GM23248 (cell line): Measurements from ENCODE around the gene DHRS4L2. TPM values are rescaled to one million over a fixed set of nuclear protein-coding genes. Genes with fewer than 3 reads are reported as not detected.

Experiments
- DNase-seq: peaks from one replicate; pipeline ENCODE4 v3.0.0-alpha.2; 2015
- H2AFZ ChIP-seq: fragments of 200-600 bp; sonication (generic); 2 replicates; pipeline ENCODE4 v1.6.1; 2016; ENCODE audit warnings: antibody characterized with exemption
- H3F3A ChIP-seq: fragments of 200-600 bp; sonication (generic); 2 replicates; pipeline ENCODE4 v1.6.1; 2016; ENCODE audit warnings: mild to moderate bottlenecking, antibody characterized with exemption, mixed run types; ENCODE audit not compliant: insufficient read depth
- H3K27ac ChIP-seq: fragments of 200-600 bp; sonication (generic); 2 replicates; pipeline ENCODE4 v1.5.1; 2016; ENCODE audit warnings: mild to moderate bottlenecking
- H3K27me3 ChIP-seq: fragments of 200-600 bp; sonication (generic); replicated peaks from 2 replicates; pipeline ENCODE4 v1.6.1; 2016; ENCODE audit warnings: mild to moderate bottlenecking; ENCODE audit not compliant: insufficient read depth
- H3K36me3 ChIP-seq: fragments of 200-600 bp; sonication (generic); 2 replicates; pipeline ENCODE4 v1.6.1; 2016; ENCODE audit warnings: low read depth, mild to moderate bottlenecking
- H3K4me1 ChIP-seq: fragments of 200-600 bp; sonication (generic); 2 replicates; pipeline ENCODE4 v1.6.1; 2016; ENCODE audit warnings: mild to moderate bottlenecking; ENCODE audit not compliant: insufficient read depth
- H3K4me2 ChIP-seq: fragments of 200-600 bp; sonication (generic); one replicate; pipeline ENCODE4 v1.6.1; 2016; ENCODE audit warnings: mild to moderate bottlenecking; ENCODE audit not compliant: unreplicated experiment
- H3K4me3 ChIP-seq: fragments of 200-600 bp; sonication (generic); 2 replicates; pipeline ENCODE4 v1.5.1; 2016; ENCODE audit warnings: mild to moderate bottlenecking
- H3K79me2 ChIP-seq: fragments of 200-600 bp; sonication (generic); 2 replicates; pipeline ENCODE4 v1.6.1; 2016; ENCODE audit warnings: mild to moderate bottlenecking; ENCODE audit not compliant: insufficient read depth
- H3K9ac ChIP-seq: fragments of 200-600 bp; sonication (generic); 2 replicates; pipeline ENCODE4 v1.6.1; 2016; ENCODE audit warnings: mild to moderate bottlenecking
- H3K9me2 ChIP-seq: fragments of 200-600 bp; sonication (generic); 2 replicates; pipeline ENCODE4 v1.6.1; 2016; ENCODE audit warnings: mixed run types, mild to moderate bottlenecking, moderate library complexity; ENCODE audit not compliant: insufficient read depth
- H3K9me3 ChIP-seq: fragments of 200-600 bp; sonication (generic); one replicate; pipeline ENCODE4 v1.6.1; 2017; ENCODE audit warnings: low read depth
- H4K20me1 ChIP-seq: fragments of 200-600 bp; sonication (generic); 2 replicates; pipeline ENCODE4 v1.6.0; 2016; ENCODE audit not compliant: insufficient read depth
- EZH2 ChIP-seq: fragments of 200-600 bp; sonication (generic); IDR thresholded peaks from 2 replicates; pipeline ENCODE4 v1.6.1; 2018; ENCODE audit warnings: antibody characterized with exemption, mild to moderate bottlenecking; ENCODE audit not compliant: insufficient read depth, poor library complexity, severe bottlenecking
- EZH2phosphoT487 ChIP-seq: fragments of 200-600 bp; sonication (generic); IDR thresholded peaks from 2 replicates; pipeline ENCODE4 v1.6.1; 2018; ENCODE audit warnings: antibody characterized with exemption, moderate library complexity, mild to moderate bottlenecking, low read depth; ENCODE audit not compliant: insufficient read depth
- WGBS, 2 experiments: methylation state at CpG; one replicate each; pipeline ENCODE4 v1.1.6; 2015 to 2017; ENCODE audit warnings: low lambda C conversion rate in 2 of 2, low coverage in 1 of 2; ENCODE audit errors: missing lambda C conversion rate in 2 of 2; 5-methylcytosine and 5-hydroxymethylcytosine counted together
- in situ Hi-C: fragments of 300-500 bp; cut with MboI; formaldehyde crosslinking; loops from 2 replicates; pipeline ENCODE4 v1.15.0; 2020
- polyA plus RNA-seq: library from polyadenylated mRNA; unstranded; fragments of >200 nt; fragmentation: Nextera tagmentation; extraction: Ambion mirVana; gene quantifications from 2 replicates; pipeline ENCODE4 v1.2.1, GENCODE V29; 2016
- total RNA-seq: library from RNA; depleted of rRNA; stranded (reverse); fragments of >200 nt; shearing (Covaris generic); gene quantifications from 2 replicates; pipeline ENCODE4 v1.2.3, GENCODE V29; 2014; rRNA removed

DHRS4L2 gene
- total and polyA plus RNA-seq, 2 experiments from 2014 or later: 10.1 to 19.2 TPM

- Histone ChIP-seq H3K9ac (no peak overlapping the region), H3F3A (no peaks in the 10 kb centered on the region), H3K9me3 (no peaks in the 10 kb centered on the region), H3K36me3 (no peaks in the 10 kb centered on the region), H3K9me2 (no peaks in the 10 kb centered on the region), H4K20me1 (no peaks in the 10 kb centered on the region), H3K27me3 (peaks cover 31% of the 10 kb centered on the region), H3K27ac (no peak overlapping the region), H3K4me1 (no peaks in the 10 kb centered on the region), H2AFZ (no peak overlapping the region), H3K4me3 (no peak overlapping the region), H3K4me2 (no peak overlapping the region), H3K79me2 (no peaks in the 10 kb centered on the region)
- TF ChIP-seq EZH2: no peak
- TF ChIP-seq EZH2phosphoT487: no peak
- in situ Hi-C loops: no loop called here
- no peak for DNase-seq
- WGBS, 2 experiments: 77 to 91% methylated on average over 8 to 9 of the region's 9 CpGs
Observed at GRCh38 chr14:24054646-24055045, 65.9 kb downstream of the DHRS4L2 start.

Other genes starting within 250 kb of the DHRS4L2 start
- gene DHRS4, start 35.2 kb upstream of the DHRS4L2 start, total RNA-seq: 23.0 and 25.4 TPM in 2 replicates
- gene DHRS4, start 35.2 kb upstream of the DHRS4L2 start, polyA plus RNA-seq: 35.4 and 35.9 TPM in 2 replicates
- under 0.01 TPM in 1 of 2 replicates, not detected in the other for gene CARMIL3, start 63.1 kb downstream of the DHRS4L2 start, total RNA-seq
- gene CARMIL3, start 63.1 kb downstream of the DHRS4L2 start, polyA plus RNA-seq: not detected in 2 replicates
- not detected in 2 replicates for gene CPNE6, start 82.6 kb downstream of the DHRS4L2 start, total RNA-seq
- not detected in 2 replicates for gene CPNE6, start 82.6 kb downstream of the DHRS4L2 start, polyA plus RNA-seq
- 70.3 and 84.3 TPM in 2 replicates for gene PCK2, start 105.4 kb downstream of the DHRS4L2 start, total RNA-seq
- gene PCK2, start 105.4 kb downstream of the DHRS4L2 start, polyA plus RNA-seq: 148 and 153 TPM in 2 replicates
- gene DCAF11, start 125.8 kb downstream of the DHRS4L2 start, total RNA-seq: 59.8 and 59.9 TPM in 2 replicates
- gene DCAF11, start 125.8 kb downstream of the DHRS4L2 start, polyA plus RNA-seq: 29.1 and 33.6 TPM in 2 replicates
- gene NRL, start 126.0 kb downstream of the DHRS4L2 start, total RNA-seq: 0.86 TPM in 1 of 2 replicates, not detected in the other
- gene NRL, start 126.0 kb downstream of the DHRS4L2 start, polyA plus RNA-seq: 0.48 and 0.56 TPM in 2 replicates
- gene FITM1, start 141.7 kb downstream of the DHRS4L2 start, total RNA-seq: not detected in 2 replicates
- gene FITM1, start 141.7 kb downstream of the DHRS4L2 start, polyA plus RNA-seq: not detected in 2 replicates
- 58.9 and 67.7 TPM in 2 replicates for gene PSME1, start 147.3 kb downstream of the DHRS4L2 start, total RNA-seq
- 144 and 147 TPM in 2 replicates for gene PSME1, start 147.3 kb downstream of the DHRS4L2 start, polyA plus RNA-seq
- gene EMC9, start 152.7 kb downstream of the DHRS4L2 start, total RNA-seq: 17.1 and 22.9 TPM in 2 replicates
- gene EMC9, start 152.7 kb downstream of the DHRS4L2 start, polyA plus RNA-seq: 27.4 and 28.7 TPM in 2 replicates
- 38.3 and 41.4 TPM in 2 replicates for gene PSME2, start 157.7 kb downstream of the DHRS4L2 start, total RNA-seq
- gene PSME2, start 157.7 kb downstream of the DHRS4L2 start, polyA plus RNA-seq: 158 and 164 TPM in 2 replicates
- 40.3 and 50.0 TPM in 2 replicates for gene RNF31, start 158.6 kb downstream of the DHRS4L2 start, total RNA-seq
- gene RNF31, start 158.6 kb downstream of the DHRS4L2 start, polyA plus RNA-seq: 29.4 and 36.7 TPM in 2 replicates
- 56.7 and 58.7 TPM in 2 replicates for gene IRF9, start 172.3 kb downstream of the DHRS4L2 start, total RNA-seq
- gene IRF9, start 172.3 kb downstream of the DHRS4L2 start, polyA plus RNA-seq: 80.0 and 87.1 TPM in 2 replicates
- gene REC8, start 183.2 kb downstream of the DHRS4L2 start, total RNA-seq: 1.4 and 3.5 TPM in 2 replicates
- 1.2 and 2.4 TPM in 2 replicates for gene REC8, start 183.2 kb downstream of the DHRS4L2 start, polyA plus RNA-seq
- 55.3 and 58.3 TPM in 2 replicates for gene IPO4, start 199.9 kb downstream of the DHRS4L2 start, total RNA-seq
- gene IPO4, start 199.9 kb downstream of the DHRS4L2 start, polyA plus RNA-seq: 24.8 and 33.6 TPM in 2 replicates
- 102 and 163 TPM in 2 replicates for gene TM9SF1, start 206.5 kb downstream of the DHRS4L2 start, total RNA-seq
- 91.5 and 93.8 TPM in 2 replicates for gene TM9SF1, start 206.5 kb downstream of the DHRS4L2 start, polyA plus RNA-seq
- not detected in 2 replicates for gene TSSK4, start 216.8 kb downstream of the DHRS4L2 start, total RNA-seq
- 0.23 and 0.55 TPM in 2 replicates for gene TSSK4, start 216.8 kb downstream of the DHRS4L2 start, polyA plus RNA-seq
- 18.5 and 32.1 TPM in 2 replicates for gene CHMP4A, start 224.6 kb downstream of the DHRS4L2 start, total RNA-seq
- gene CHMP4A, start 224.6 kb downstream of the DHRS4L2 start, polyA plus RNA-seq: 75.7 and 81.6 TPM in 2 replicates
- 8.2 and 19.2 TPM in 2 replicates for gene MDP1, start 227.1 kb downstream of the DHRS4L2 start, total RNA-seq
- 20.0 and 23.3 TPM in 2 replicates for gene MDP1, start 227.1 kb downstream of the DHRS4L2 start, polyA plus RNA-seq
- 138 and 161 TPM in 2 replicates for gene NEDD8, start 243.4 kb downstream of the DHRS4L2 start, total RNA-seq
- gene NEDD8, start 243.4 kb downstream of the DHRS4L2 start, polyA plus RNA-seq: 326 and 342 TPM in 2 replicates
- gene GMPR2, start 244.0 kb downstream of the DHRS4L2 start, total RNA-seq: 70.9 and 98.0 TPM in 2 replicates
- 55.0 and 58.9 TPM in 2 replicates for gene GMPR2, start 244.0 kb downstream of the DHRS4L2 start, polyA plus RNA-seq